T-helper 1 cell treated with Interleukin-12 subunit alpha and Interleukin-12 subunit beta and Interleukin-4 antibody, amounts not matched to agents 30 μg/mL and 1 μg/mL, for 36 hours (primary cell): Measurements from ENCODE around the gene DTWD2.
"Not testable (repeated sequence)": the region's sequence is repeated elsewhere in the genome, so short reads cannot be mapped to it uniquely, and the experiment has no call there.

Source experiments
- H3K27ac Mint-ChIP-seq: one replicate; pipeline ENCODE4 v1.8.0; 2021; ENCODE audit warnings: mild to moderate bottlenecking, mixed read lengths
- H3K27me3 Mint-ChIP-seq: one replicate; pipeline ENCODE4 v1.8.0; 2021; ENCODE audit warnings: low read depth, mixed read lengths
- H3K36me3 Mint-ChIP-seq: one replicate; pipeline ENCODE4 v1.8.0; 2021; ENCODE audit warnings: low read depth, mixed read lengths
- H3K4me1 Mint-ChIP-seq: one replicate; pipeline ENCODE4 v1.8.0; 2021; ENCODE audit warnings: low read depth, mixed read lengths
- H3K4me3 Mint-ChIP-seq: one replicate; pipeline ENCODE4 v1.8.0; 2021; ENCODE audit warnings: mild to moderate bottlenecking, moderate library complexity, mixed read lengths
- H3K9me3 Mint-ChIP-seq: one replicate; pipeline ENCODE4 v1.8.0; 2021; ENCODE audit warnings: mixed read lengths

DTWD2 gene

GRCh38 chr5:118894709-118895108 lies 93.6 kb downstream of the DTWD2 start:
- no peak overlapping the region for H3K27ac Mint-ChIP-seq
- H3K4me3 Mint-ChIP-seq, result no peak overlapping the region
- H3K27me3 Mint-ChIP-seq, result no peaks in the 10 kb centered on the region
- no peaks in the 10 kb centered on the region for H3K4me1 Mint-ChIP-seq
- H3K36me3 Mint-ChIP-seq, result no peaks in the 10 kb centered on the region
- no peaks in the 10 kb centered on the region for H3K9me3 Mint-ChIP-seq

- Mint-ChIP-seq H3K27ac (no peak overlapping the region), H3K4me1 (no peaks in the 10 kb centered on the region), H3K9me3 (no peaks in the 10 kb centered on the region), H3K36me3 (no peaks in the 10 kb centered on the region), H3K27me3 (no peaks in the 10 kb centered on the region), H3K4me3 (no peak overlapping the region)
Observed at GRCh38 chr5:118891252-118891651, 97.1 kb downstream of the DTWD2 start.

GRCh38 chr5:118889165-118889564 lies 99.2 kb downstream of the DTWD2 start:
- no peaks in the 10 kb centered on the region for H3K27me3 Mint-ChIP-seq
- no peak overlapping the region for H3K27ac Mint-ChIP-seq
- no peaks in the 10 kb centered on the region for H3K9me3 Mint-ChIP-seq
- no peaks in the 10 kb centered on the region for H3K4me1 Mint-ChIP-seq
- H3K4me3 Mint-ChIP-seq, result no peak overlapping the region
- no peaks in the 10 kb centered on the region for H3K36me3 Mint-ChIP-seq

GRCh38 chr5:118888556-118888955 lies 99.8 kb downstream of the DTWD2 start:
- Mint-ChIP-seq H3K36me3 (no peaks in the 10 kb centered on the region), H3K27me3 (no peaks in the 10 kb centered on the region), H3K9me3 (no peaks in the 10 kb centered on the region), H3K27ac (no peak overlapping the region), H3K4me3 (no peak overlapping the region), H3K4me1 (no peaks in the 10 kb centered on the region)

- no peak overlapping the region for H3K4me3 Mint-ChIP-seq
- no peaks in the 10 kb centered on the region for H3K27me3 Mint-ChIP-seq
- no peak overlapping the region for H3K27ac Mint-ChIP-seq
- no peaks in the 10 kb centered on the region for H3K4me1 Mint-ChIP-seq
- H3K36me3 Mint-ChIP-seq, result no peaks in the 10 kb centered on the region
- H3K9me3 Mint-ChIP-seq, result peaks cover 6% of the 10 kb centered on the region
Observed at GRCh38 chr5:118883362-118883761, 105.0 kb downstream of the DTWD2 start.

GRCh38 chr5:118882666-118883065 lies 105.7 kb downstream of the DTWD2 start:
- Mint-ChIP-seq H3K27ac (no peak overlapping the region), H3K27me3 (no peaks in the 10 kb centered on the region), H3K4me1 (no peaks in the 10 kb centered on the region), H3K4me3 (no peak overlapping the region), H3K36me3 (no peaks in the 10 kb centered on the region), H3K9me3 (peaks cover 9% of the 10 kb centered on the region)

- H3K4me1 Mint-ChIP-seq, H3K36me3 Mint-ChIP-seq, H3K4me3 Mint-ChIP-seq, H3K27ac Mint-ChIP-seq, H3K27me3 Mint-ChIP-seq: not testable (repeated sequence)
- peaks cover 41% of the 10 kb centered on the region for H3K9me3 Mint-ChIP-seq
Observed at GRCh38 chr5:118876852-118877251, 111.5 kb downstream of the DTWD2 start.

GRCh38 chr5:118875131-118875530 lies 113.2 kb downstream of the DTWD2 start:
- no peaks in the 10 kb centered on the region for H3K27me3 Mint-ChIP-seq
- H3K9me3 Mint-ChIP-seq, result peaks cover 41% of the 10 kb centered on the region
- no peak overlapping the region for H3K27ac Mint-ChIP-seq
- no peak overlapping the region for H3K4me3 Mint-ChIP-seq
- no peaks in the 10 kb centered on the region for H3K36me3 Mint-ChIP-seq
- H3K4me1 Mint-ChIP-seq, result no peaks in the 10 kb centered on the region

- Mint-ChIP-seq H3K4me3 (no peak overlapping the region), H3K9me3 (peaks cover 35% of the 10 kb centered on the region), H3K27ac (no peak overlapping the region)
Observed at GRCh38 chr5:118873417-118873816, 114.9 kb downstream of the DTWD2 start.

GRCh38 chr5:118863345-118863744 lies 125.0 kb downstream of the DTWD2 start:
- Mint-ChIP-seq H3K27ac (no peak overlapping the region), H3K36me3 (no peaks in the 10 kb centered on the region), H3K27me3 (no peaks in the 10 kb centered on the region), H3K9me3 (no peaks in the 10 kb centered on the region), H3K4me3 (no peak overlapping the region), H3K4me1 (no peaks in the 10 kb centered on the region)

More at GRCh38 chr5:118873417-118873816, 114.9 kb downstream of the DTWD2 start:
- Mint-ChIP-seq H3K4me1 (no peaks in the 10 kb centered on the region), H3K36me3 (no peaks in the 10 kb centered on the region), H3K27me3 (no peaks in the 10 kb centered on the region)

- Mint-ChIP-seq H3K4me1 (no peaks in the 10 kb centered on the region), H3K36me3 (no peaks in the 10 kb centered on the region)
Observed at GRCh38 chr5:118862596-118862995, 125.8 kb downstream of the DTWD2 start.

GRCh38 chr5:118857700-118858099 lies 130.6 kb downstream of the DTWD2 start:
- H3K9me3 Mint-ChIP-seq, result no peaks in the 10 kb centered on the region
- H3K27ac Mint-ChIP-seq, result no peak overlapping the region
- H3K4me3 Mint-ChIP-seq, result no peak overlapping the region
- H3K27me3 Mint-ChIP-seq, result no peaks in the 10 kb centered on the region
- no peaks in the 10 kb centered on the region for H3K36me3 Mint-ChIP-seq
- no peaks in the 10 kb centered on the region for H3K4me1 Mint-ChIP-seq

More at GRCh38 chr5:118862596-118862995, 125.8 kb downstream of the DTWD2 start:
- Mint-ChIP-seq H3K9me3 (no peaks in the 10 kb centered on the region), H3K27me3 (no peaks in the 10 kb centered on the region), H3K27ac (no peak overlapping the region), H3K4me3 (no peak overlapping the region)

GRCh38 chr5:118854819-118855218 lies 133.5 kb downstream of the DTWD2 start:
- H3K4me1 Mint-ChIP-seq, result no peaks in the 10 kb centered on the region
- no peak overlapping the region for H3K27ac Mint-ChIP-seq
- peaks cover 2% of the 10 kb centered on the region for H3K36me3 Mint-ChIP-seq
- H3K27me3 Mint-ChIP-seq, result no peaks in the 10 kb centered on the region
- no peak overlapping the region for H3K4me3 Mint-ChIP-seq
- H3K9me3 Mint-ChIP-seq, result peaks cover 8% of the 10 kb centered on the region

GRCh38 chr5:118851785-118852184 lies 136.6 kb downstream of the DTWD2 start:
- H3K9me3 Mint-ChIP-seq, H3K4me3 Mint-ChIP-seq, H3K27ac Mint-ChIP-seq: not testable (repeated sequence)

GRCh38 chr5:118849507-118849906 lies 138.8 kb downstream of the DTWD2 start:
- not testable (repeated sequence) for H3K27me3 Mint-ChIP-seq, H3K9me3 Mint-ChIP-seq, H3K4me3 Mint-ChIP-seq, H3K27ac Mint-ChIP-seq, H3K4me1 Mint-ChIP-seq, H3K36me3 Mint-ChIP-seq

More at GRCh38 chr5:118851785-118852184, 136.6 kb downstream of the DTWD2 start:
- H3K4me1 Mint-ChIP-seq, H3K36me3 Mint-ChIP-seq, H3K27me3 Mint-ChIP-seq: not testable (repeated sequence)

GRCh38 chr5:118844351-118844750 lies 144.0 kb downstream of the DTWD2 start:
- no peaks in the 10 kb centered on the region for H3K27me3 Mint-ChIP-seq
- H3K4me1 Mint-ChIP-seq, result no peaks in the 10 kb centered on the region
- no peak overlapping the region for H3K4me3 Mint-ChIP-seq
- H3K36me3 Mint-ChIP-seq, result no peaks in the 10 kb centered on the region
- no peaks in the 10 kb centered on the region for H3K9me3 Mint-ChIP-seq
- H3K27ac Mint-ChIP-seq, result no peak overlapping the region
